ENCODE measurements around the gene GOLGA6L4.
"Not testable (repeated sequence)": the region's sequence is repeated elsewhere in the genome, so short reads cannot be mapped to it uniquely, and the experiment has no call there.

Gene GOLGA6L4, protein sequence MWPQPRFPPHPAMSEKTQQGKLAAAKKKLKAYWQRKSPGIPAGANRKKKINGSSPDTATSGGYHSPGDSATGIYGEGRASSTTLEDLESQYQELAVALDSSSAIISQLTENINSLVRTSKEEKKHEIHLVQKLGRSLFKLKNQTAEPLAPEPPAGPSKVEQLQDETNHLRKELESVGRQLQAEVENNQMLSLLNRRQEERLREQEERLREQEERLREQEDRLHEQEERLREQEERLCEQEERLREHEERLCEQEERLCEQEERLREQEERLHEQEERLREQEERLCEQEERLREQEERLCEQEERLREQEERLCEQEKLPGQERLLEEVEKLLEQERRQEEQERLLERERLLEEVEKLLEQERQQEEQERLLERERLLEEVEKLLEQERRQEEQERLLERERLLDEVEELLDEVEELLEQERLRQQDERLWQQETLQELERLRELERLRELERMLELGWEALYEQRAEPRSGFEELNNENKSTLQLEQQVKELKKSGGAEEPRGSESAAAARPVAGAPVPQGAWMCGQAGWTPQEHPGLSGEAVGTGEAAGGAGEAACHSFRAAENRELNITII

DNA sequence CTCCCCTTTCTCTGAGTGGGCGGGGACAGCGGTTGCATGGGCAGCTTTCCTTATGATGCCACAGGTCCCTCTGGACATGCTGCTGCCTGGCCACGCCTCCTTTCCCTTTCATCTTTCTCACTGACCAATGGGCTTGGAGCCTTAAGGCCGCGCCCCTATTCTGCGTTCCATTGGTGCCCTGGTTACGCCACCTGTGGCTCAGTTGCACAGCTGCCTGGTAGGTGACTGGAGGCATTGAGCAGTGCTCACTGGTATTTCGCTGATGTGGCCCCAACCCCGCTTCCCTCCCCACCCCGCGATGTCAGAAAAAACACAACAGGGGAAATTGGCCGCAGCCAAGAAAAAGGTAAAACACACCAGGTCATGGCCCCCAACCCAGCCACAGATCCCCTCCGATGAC is at the start of gene GOLGA6L4:
Gene GOLGA6L4, plus strand, starts transcription at position 201 of the 400 bp plus-strand sequence. Its CDS starts 62 bp downstream, at position 263.
- in situ Hi-C loops (cut with MboI; ENCODE audit: low sequenced_read_pairs): not testable (repeated sequence)

DNA sequence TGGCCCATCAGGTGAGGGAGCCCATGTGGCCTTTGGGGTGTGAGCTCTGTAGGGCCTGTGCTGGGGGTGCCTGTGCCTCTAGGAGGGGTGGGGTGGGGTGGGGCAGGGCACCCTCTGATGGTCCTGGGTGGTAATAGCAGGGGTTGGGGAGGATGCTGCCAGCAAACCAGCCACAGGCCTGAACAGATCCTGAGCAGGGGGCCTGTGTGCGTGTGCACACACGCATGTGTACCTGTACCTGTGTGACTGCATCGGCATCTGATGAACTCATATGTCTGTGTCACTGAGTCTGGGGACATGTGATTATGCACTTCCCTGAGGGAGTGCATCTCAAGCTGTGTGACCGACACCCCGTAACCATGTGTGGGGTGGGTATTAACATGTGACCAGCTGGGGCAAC is 42.6 kb upstream of the GOLGA6L4 start:
- in situ Hi-C loops (cut with MboI; ENCODE audit: low sequenced_read_pairs): not testable (repeated sequence)

DNA sequence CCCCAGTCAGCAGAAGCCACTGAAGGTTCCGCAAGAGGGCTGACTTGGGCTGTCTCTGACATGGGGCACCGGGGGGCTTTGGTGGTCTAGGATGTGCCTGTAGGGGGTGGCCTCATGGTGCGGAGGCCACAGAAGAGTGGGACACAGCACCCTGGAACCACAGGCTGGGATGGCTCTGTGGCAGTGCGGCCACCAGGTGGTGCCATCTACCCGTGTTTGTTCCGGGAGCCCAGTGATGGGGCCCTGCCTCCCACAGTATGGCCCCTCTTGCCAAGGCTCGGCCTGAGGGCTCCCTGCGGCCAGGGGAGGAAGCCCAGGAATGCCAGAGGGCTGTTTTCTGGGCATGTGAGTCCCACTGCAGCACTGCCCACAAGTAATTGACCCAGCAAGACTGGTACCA is 40.0 kb upstream of the GOLGA6L4 start:
- in situ Hi-C loops (cut with MboI; ENCODE audit: low sequenced_read_pairs): not testable (repeated sequence)

DNA sequence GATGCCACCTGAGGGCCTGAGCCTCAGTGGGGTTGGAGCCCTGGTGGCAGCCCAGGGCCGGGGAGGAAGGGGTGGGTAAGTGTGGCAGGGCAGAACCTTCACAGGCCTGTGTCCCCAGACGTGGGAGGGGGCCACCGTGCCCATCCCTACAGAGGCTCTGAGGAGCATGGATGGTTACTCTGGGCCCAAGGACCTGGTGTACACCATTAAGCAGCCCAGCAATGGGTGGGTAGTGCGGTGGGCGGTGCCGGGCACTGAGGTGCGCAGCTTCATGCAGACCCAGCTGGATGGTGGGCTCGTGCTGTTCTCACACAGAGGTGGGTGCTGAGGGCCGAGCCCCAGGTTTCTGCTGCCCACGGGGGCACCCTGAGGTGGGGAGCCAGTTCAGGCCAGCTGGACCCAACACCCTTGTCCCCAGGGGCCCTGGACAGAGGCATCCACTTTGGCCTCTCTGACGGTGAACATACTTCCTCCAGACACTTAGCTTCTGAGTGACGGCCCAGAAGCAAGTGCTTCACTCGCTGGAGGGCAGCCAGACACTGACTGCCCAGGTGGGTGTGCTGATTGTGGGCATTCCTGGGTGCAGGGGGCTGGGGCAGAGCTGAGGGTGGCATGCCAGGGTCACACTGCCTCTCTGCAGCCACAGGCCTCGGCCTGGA is 38.9 kb upstream of the GOLGA6L4 start:
- in situ Hi-C loops (cut with MboI; ENCODE audit: low sequenced_read_pairs): not testable (repeated sequence)

DNA sequence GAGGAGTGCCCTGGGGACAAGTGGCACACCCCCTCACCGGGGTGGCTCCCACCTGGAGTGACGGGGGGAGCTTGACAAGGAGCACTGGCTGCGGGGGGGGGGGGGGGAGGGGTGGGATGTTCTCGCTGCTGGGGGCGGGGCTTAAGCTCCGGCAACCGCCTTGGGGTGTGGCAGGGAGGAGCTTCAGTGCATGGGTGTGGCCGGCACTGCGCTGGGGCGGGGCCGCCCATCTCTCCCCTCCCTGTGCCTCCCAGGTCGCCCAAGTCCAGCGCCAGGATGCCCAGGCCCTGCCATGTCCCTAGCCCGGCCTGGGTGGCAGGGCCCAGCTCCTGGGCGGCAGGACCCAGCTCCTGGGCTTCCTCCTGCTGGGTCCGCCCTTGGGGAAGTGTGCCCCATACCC is 35.7 kb upstream of the GOLGA6L4 start:
- in situ Hi-C loops (cut with MboI; ENCODE audit: low sequenced_read_pairs): not testable (repeated sequence)

DNA sequence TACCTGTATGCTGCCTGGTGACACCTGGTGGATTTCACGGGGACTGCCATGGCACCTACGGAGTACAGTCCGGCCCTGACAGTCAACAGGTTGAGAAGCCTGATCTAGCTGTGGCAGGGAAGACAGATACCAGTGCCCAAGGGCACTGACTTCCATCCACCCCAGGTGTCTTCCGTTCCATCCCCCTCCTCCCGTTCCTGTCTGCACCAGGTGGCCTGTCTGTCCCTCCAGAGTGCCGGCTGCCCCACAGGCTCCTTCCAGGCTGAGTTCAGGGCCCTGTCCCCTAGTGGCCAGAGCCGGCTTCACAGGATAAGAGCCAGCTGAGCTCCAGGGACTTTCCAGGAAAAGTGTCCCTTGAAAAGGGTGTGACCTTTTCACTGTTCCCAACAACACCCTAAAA is 10.9 kb downstream of the GOLGA6L4 start:
- in situ Hi-C loops (cut with MboI; ENCODE audit: low sequenced_read_pairs): not testable (repeated sequence)

Data from HL-60/S4 (cell line).